Epithelial cell of prostate (primary cell): ENCODE measurements around the gene PRAMEF13.
"Not testable (repeated sequence)": the region's sequence is repeated elsewhere in the genome, so short reads cannot be mapped to it uniquely, and the experiment has no call there.

Experiments used
- DNase-seq: peaks from one replicate; pipeline ENCODE4 v3.0.0-alpha.2; 2011; ENCODE audit warnings: low read depth, low spot score
- H3K27ac ChIP-seq: fragments of 450-650 bp; 2 replicates; pipeline ENCODE4 v1.5.1; 2017; ENCODE audit warnings: mild to moderate bottlenecking

The PRAMEF13 gene

GRCh38 chr1:13216619-13217018, 15.4 kb upstream of the PRAMEF13 start:
- DNase-seq = not testable (repeated sequence)

GRCh38 chr1:13208712-13209111, 7.5 kb upstream of the PRAMEF13 start:
- not testable (repeated sequence) for H3K27ac ChIP-seq, DNase-seq

More at GRCh38 chr1:13216619-13217018, 15.4 kb upstream of the PRAMEF13 start:
- H3K27ac ChIP-seq = not testable (repeated sequence)

GRCh38 chr1:13171548-13171947, 29.7 kb downstream of the PRAMEF13 start, which contains the start of gene PRAMEF9:
Gene PRAMEF9 (plus strand): TSS chr1:13171848. CDS start chr1:13175281, 3,433 bp downstream.
- DNase-seq, H3K27ac ChIP-seq: not testable (repeated sequence)

GRCh38 chr1:13165531-13165930, 35.7 kb downstream of the PRAMEF13 start, which contains the start of gene HNRNPCL4:
Gene HNRNPCL4 (minus strand): TSS chr1:13165631. CDS start chr1:13165467, 164 bp downstream.
- not testable (repeated sequence) for DNase-seq, H3K27ac ChIP-seq

GRCh38 chr1:13155909-13156308, 45.3 kb downstream of the PRAMEF13 start, which contains the start of gene PRAMEF26:
Gene PRAMEF26 (minus strand): TSS chr1:13156009. CDS start chr1:13153095, 2,914 bp downstream.
- H3K27ac ChIP-seq, DNase-seq: not testable (repeated sequence)
